Measurements from ENCODE around the gene RBM10. TPM values are rescaled to one million over a fixed set of nuclear protein-coding genes. Genes with fewer than 3 reads are reported as not detected.

Gene RBM10, protein sequence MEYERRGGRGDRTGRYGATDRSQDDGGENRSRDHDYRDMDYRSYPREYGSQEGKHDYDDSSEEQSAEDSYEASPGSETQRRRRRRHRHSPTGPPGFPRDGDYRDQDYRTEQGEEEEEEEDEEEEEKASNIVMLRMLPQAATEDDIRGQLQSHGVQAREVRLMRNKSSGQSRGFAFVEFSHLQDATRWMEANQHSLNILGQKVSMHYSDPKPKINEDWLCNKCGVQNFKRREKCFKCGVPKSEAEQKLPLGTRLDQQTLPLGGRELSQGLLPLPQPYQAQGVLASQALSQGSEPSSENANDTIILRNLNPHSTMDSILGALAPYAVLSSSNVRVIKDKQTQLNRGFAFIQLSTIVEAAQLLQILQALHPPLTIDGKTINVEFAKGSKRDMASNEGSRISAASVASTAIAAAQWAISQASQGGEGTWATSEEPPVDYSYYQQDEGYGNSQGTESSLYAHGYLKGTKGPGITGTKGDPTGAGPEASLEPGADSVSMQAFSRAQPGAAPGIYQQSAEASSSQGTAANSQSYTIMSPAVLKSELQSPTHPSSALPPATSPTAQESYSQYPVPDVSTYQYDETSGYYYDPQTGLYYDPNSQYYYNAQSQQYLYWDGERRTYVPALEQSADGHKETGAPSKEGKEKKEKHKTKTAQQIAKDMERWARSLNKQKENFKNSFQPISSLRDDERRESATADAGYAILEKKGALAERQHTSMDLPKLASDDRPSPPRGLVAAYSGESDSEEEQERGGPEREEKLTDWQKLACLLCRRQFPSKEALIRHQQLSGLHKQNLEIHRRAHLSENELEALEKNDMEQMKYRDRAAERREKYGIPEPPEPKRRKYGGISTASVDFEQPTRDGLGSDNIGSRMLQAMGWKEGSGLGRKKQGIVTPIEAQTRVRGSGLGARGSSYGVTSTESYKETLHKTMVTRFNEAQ
- total RNA-seq (2022) (47.2 and 49.4 TPM in 2 replicates), Bru-seq, nascent RNA (percentile 81 among the genes with signal in this experiment), BruChase-seq, experiment 1, labeled RNA remaining after a 6-hour chase (percentile 81 among the genes with signal in this experiment), BruChase-seq, experiment 2, labeled RNA remaining after a 2-hour chase (percentile 80 among the genes with signal in this experiment)
- long read RNA-seq, transcript RBM10-206 (23 exons, 3,105 nt): major isoform, 5 of 32 reads
- long read RNA-seq, partial matches to known transcripts: 18 of 32 reads
- long read RNA-seq, other reads (novel, unspliced or antisense): 7 of 32 reads

DNA sequence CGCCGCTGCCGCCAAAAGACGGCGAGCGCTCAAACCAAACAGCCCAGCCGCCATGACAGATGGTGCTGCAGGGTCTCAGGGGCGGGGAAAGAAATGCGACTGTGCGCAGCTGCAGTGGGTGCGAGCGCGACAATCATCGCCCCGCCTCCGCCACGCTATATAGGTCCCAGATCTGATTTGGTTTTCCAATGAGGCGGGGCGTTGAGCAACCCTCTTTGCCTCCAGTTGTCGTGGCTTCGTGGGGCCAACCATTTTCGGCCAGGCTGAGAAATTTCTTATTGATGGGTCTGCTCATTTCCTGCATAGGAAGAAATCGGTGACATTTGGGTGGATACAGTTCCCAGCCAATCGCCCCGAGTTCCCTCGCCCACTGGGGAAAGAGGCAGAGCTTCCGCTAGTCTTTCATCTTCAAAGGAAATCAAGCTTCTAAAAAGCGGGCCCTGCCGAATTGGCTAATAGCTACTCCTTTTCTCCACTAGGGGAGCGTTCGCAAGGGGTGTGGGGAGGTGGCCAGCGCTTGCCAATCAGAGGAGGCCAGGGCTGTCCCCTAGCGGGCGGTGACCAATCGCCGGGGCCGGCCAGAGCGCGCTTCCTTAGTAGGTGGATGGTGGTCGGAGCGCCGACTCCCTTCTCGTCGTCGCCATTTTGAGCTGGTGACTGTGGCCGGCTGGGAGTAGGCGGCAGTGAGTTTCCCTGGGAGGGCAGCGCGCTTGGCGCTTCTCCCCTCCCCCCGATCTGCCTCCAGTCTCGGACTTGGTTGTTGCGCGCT lies at the start of gene RBM10, which contains the start of gene NDUFB11:
Gene RBM10 (plus strand): TSS at position 596 of the 769 bp plus-strand sequence. CDS start 2,261 bp downstream, outside the sequence.
Gene NDUFB11 (minus strand): TSS at position 77 of the 769 bp plus-strand sequence. CDS start 23 bp downstream, at position 54.
- Mint-ChIP-seq H3K27me3 (ENCODE audit: unreplicated experiment) (no peaks in the 10 kb centered on the region), H3K27ac (ENCODE audit: unreplicated experiment) (peak within 1 kb of the TSS; percentile 100), H3K36me3 (ENCODE audit: insufficient read depth, unreplicated experiment) (peaks cover 62% of the 10 kb centered on the region), H3K9me3 (ENCODE audit: low read depth, unreplicated experiment) (no peaks in the 10 kb centered on the region), H3K4me1 (ENCODE audit: low read depth, unreplicated experiment) (peaks cover 9% of the 10 kb centered on the region), H3K4me3 (ENCODE audit: low read depth, unreplicated experiment) (peak within 1 kb of the TSS; percentile 100)
- peak; percentile 94 for DNase-seq
- TF ChIP-seq, protein P1, sequence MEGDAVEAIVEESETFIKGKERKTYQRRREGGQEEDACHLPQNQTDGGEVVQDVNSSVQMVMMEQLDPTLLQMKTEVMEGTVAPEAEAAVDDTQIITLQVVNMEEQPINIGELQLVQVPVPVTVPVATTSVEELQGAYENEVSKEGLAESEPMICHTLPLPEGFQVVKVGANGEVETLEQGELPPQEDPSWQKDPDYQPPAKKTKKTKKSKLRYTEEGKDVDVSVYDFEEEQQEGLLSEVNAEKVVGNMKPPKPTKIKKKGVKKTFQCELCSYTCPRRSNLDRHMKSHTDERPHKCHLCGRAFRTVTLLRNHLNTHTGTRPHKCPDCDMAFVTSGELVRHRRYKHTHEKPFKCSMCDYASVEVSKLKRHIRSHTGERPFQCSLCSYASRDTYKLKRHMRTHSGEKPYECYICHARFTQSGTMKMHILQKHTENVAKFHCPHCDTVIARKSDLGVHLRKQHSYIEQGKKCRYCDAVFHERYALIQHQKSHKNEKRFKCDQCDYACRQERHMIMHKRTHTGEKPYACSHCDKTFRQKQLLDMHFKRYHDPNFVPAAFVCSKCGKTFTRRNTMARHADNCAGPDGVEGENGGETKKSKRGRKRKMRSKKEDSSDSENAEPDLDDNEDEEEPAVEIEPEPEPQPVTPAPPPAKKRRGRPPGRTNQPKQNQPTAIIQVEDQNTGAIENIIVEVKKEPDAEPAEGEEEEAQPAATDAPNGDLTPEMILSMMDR (IDR thresholded peaks at IDR 0.05; ENCODE audit: unreplicated experiment): peak; percentile 78
- intact Hi-C loops (cut with micrococcal nuclease; ENCODE audit: unreplicated experiment): no loop called here
- CTCF ChIA-PET: interaction anchor here (0.6 to 1.4 kb wide), 7 partner anchors 9 to 378 kb away, joined by 3 to 15 read pairs (median 4); no protein-coding TSS in a partner anchor
- BruUV-seq (replicated peaks): no TSS peak

DNA sequence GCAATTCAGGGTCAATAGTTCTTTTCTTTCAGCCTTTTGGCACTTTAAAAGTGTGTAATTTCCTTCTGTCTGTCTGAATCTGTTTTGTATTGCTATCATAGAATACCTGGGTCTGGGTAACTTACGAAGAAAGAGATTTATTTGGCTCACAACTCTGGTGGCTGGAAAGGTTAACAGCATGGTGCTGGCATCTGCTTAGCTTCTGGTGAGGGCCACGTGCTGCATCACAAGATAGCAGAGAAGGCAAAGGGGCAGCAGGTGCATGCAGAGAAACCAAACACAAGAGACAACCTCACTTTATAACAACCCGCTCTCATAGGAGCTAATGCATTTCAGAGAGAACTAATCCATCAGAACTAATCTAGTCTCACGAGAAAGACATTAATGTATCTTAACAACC lies 48.0 kb upstream of the RBM10 start:
- TF ChIP-seq, protein P1 (IDR thresholded peaks at IDR 0.05; ENCODE audit: unreplicated experiment): no peak

DNA sequence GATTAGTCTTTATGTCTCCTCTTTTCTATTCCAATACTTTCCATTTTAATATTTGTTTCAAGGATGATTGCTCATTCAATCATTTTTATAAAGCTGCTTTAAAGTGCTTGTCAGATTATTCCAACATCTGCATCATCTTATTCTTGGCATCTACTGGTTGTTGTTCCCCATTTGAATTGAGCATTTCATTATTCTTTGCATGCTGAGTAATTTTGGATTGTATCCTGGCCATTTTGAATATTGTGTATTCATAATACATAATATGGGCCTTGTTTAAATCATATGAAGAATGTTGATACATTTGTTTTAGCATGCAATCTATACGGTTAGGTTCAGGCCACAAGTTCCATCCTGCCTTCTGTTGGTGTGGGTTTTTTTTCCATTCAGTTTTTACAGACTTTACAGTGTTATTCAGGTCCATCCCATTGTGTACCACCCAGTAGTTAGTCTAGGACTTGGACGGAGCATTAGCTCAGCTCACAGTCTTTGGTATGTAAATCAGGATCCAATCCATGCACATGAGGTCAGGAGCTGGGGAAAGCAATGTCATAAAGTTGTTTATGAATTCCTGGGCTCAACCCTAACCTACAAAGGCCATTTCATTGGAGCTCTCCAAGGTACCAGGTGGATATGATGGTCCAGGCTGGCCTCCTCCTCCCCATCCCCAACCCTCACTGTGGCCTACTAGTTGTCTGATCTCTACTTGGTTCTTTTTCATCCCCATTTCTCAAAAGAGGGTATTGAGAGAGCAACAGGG lies 46.5 kb upstream of the RBM10 start:
- peaks cover 7% of the 10 kb centered on the region for H3K27me3 Mint-ChIP-seq (ENCODE audit: unreplicated experiment)
- TF ChIP-seq, protein P1 (IDR thresholded peaks at IDR 0.05; ENCODE audit: unreplicated experiment): no peak
- no TSS peak for BruUV-seq (replicated peaks)
- no peak for DNase-seq
- no peaks in the 10 kb centered on the region for H3K4me1 Mint-ChIP-seq (ENCODE audit: low read depth, unreplicated experiment)
- H3K27ac Mint-ChIP-seq (ENCODE audit: unreplicated experiment): no peak overlapping the region
- H3K36me3 Mint-ChIP-seq (ENCODE audit: insufficient read depth, unreplicated experiment): no peaks in the 10 kb centered on the region
- H3K4me3 Mint-ChIP-seq (ENCODE audit: low read depth, unreplicated experiment): no peak overlapping the region
- intact Hi-C loops (cut with micrococcal nuclease; ENCODE audit: unreplicated experiment): loop anchor here (10.0 kb wide), 1 partner anchor 294 kb away; no protein-coding TSS in a partner anchor
- no peaks in the 10 kb centered on the region for H3K9me3 Mint-ChIP-seq (ENCODE audit: low read depth, unreplicated experiment)
- CTCF ChIA-PET: interaction anchor here (0.6 to 0.9 kb wide), 3 partner anchors 16 to 66 kb away, joined by 3 to 7 read pairs (median 3); no protein-coding TSS in a partner anchor

More for the DNA sequence above, 48.0 kb upstream of the RBM10 start:
- no TSS peak for BruUV-seq (replicated peaks)
- CTCF ChIA-PET: interaction anchor here (1.1 kb wide), 1 partner anchor 16 kb away, joined by 3 read pairs; no protein-coding TSS in a partner anchor
- Mint-ChIP-seq H3K4me3 (ENCODE audit: low read depth, unreplicated experiment) (no peak overlapping the region), H3K9me3 (ENCODE audit: low read depth, unreplicated experiment) (no peaks in the 10 kb centered on the region), H3K36me3 (ENCODE audit: insufficient read depth, unreplicated experiment) (no peaks in the 10 kb centered on the region), H3K27me3 (ENCODE audit: unreplicated experiment) (peaks cover 7% of the 10 kb centered on the region), H3K4me1 (ENCODE audit: low read depth, unreplicated experiment) (no peaks in the 10 kb centered on the region), H3K27ac (ENCODE audit: unreplicated experiment) (no peak overlapping the region)
- no peak for DNase-seq
- intact Hi-C loops (cut with micrococcal nuclease; ENCODE audit: unreplicated experiment): loop anchor here (10.0 kb wide), 1 partner anchor 292 kb away; no protein-coding TSS in a partner anchor

All from Calu3 (cell line).